Measurements from ENCODE around the gene FTSJ3.
A peak's percentile ranks its signal among the peaks of the same experiment; 100 is the strongest.

Gene FTSJ3

GRCh38 chr17:63841350-63842172, 14.1 kb upstream of the FTSJ3 start:
- Histone ChIP-seq H3K36me3 (ENCODE audit: control insufficient read depth in 2 of 2, insufficient read depth in 1 of 2, low read length in 2 of 2) (peaks cover 6 to 20% of the 10 kb centered on the region in 2 experiments), H3K27ac (ENCODE audit: extremely low read depth, low read depth, low read length) (peak overlapping the region; percentile 97), H3K4me1 (ENCODE audit: control insufficient read depth, insufficient read depth, low read length) (peaks cover 20% of the 10 kb centered on the region), H3K4me3 (ENCODE audit: low read depth, low read length) (peak overlapping the region; percentile 93), H3K9me3 (ENCODE audit: control insufficient read depth, insufficient read depth, low read depth, low read length) (no peaks in the 10 kb centered on the region)
- POLR2A ChIA-PET, result interaction anchor here (0.6 to 6.5 kb wide), 4 partner anchors 12 to 99 kb away, joined by 3 to 65 read pairs (median 8); partner anchors contain the start of genes CCDC47, DDX42, FTSJ3 and PSMC5
- CTCF ChIA-PET, result interaction anchor here (0.7 to 1.8 kb wide), 4 partner anchors 9 to 144 kb away, joined by 3 to 7 read pairs (median 4); no protein-coding TSS in a partner anchor
- TF ChIP-seq, protein P1, sequence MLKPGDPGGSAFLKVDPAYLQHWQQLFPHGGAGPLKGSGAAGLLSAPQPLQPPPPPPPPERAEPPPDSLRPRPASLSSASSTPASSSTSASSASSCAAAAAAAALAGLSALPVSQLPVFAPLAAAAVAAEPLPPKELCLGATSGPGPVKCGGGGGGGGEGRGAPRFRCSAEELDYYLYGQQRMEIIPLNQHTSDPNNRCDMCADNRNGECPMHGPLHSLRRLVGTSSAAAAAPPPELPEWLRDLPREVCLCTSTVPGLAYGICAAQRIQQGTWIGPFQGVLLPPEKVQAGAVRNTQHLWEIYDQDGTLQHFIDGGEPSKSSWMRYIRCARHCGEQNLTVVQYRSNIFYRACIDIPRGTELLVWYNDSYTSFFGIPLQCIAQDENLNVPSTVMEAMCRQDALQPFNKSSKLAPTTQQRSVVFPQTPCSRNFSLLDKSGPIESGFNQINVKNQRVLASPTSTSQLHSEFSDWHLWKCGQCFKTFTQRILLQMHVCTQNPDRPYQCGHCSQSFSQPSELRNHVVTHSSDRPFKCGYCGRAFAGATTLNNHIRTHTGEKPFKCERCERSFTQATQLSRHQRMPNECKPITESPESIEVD (tag by site-specific recombination; IDR thresholded peaks at IDR 0.05), result no peak
- no peak for TF ChIP-seq FEZF1 (tag by site-specific recombination; IDR thresholded peaks at IDR 0.05)
- TF ChIP-seq ZNF221 (tag by site-specific recombination; IDR thresholded peaks at IDR 0.05; ENCODE audit: borderline replicate concordance), result no peak
- 0 out of 2 replicates have a peak, but pooled peaks have one; percentile 13 for TF ChIP-seq ZNF843 (tag by site-specific recombination; IDR thresholded peaks at IDR 0.05)
- no peak for TF ChIP-seq ZNF37A (tag by site-specific recombination; IDR thresholded peaks at IDR 0.05)
- no peak for TF ChIP-seq MZF1 (tag by site-specific recombination; IDR thresholded peaks at IDR 0.05; ENCODE audit: borderline replicate concordance)
- TF ChIP-seq MEIS1 (CRISPR knock-in tag; IDR thresholded peaks at IDR 0.05; ENCODE audit: borderline replicate concordance), result no peak
- TF ChIP-seq, protein P2, sequence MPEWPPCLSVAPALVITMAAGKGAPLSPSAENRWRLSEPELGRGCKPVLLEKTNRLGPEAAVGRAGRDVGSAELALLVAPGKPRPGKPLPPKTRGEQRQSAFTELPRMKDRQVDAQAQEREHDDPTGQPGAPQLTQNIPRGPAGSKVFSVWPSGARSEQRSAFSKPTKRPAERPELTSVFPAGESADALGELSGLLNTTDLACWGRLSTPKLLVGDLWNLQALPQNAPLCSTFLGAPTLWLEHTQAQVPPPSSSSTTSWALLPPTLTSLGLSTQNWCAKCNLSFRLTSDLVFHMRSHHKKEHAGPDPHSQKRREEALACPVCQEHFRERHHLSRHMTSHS (tag by site-specific recombination; IDR thresholded peaks at IDR 0.05), result no peak
- TF ChIP-seq ZNF138 (tag by site-specific recombination; IDR thresholded peaks at IDR 0.05; ENCODE audit: borderline replicate concordance), result no peak
- TF ChIP-seq ZNF174 (tag by site-specific recombination; IDR thresholded peaks at IDR 0.05), result no peak
- no peak for TF ChIP-seq ZNF416 (tag by site-specific recombination; IDR thresholded peaks at IDR 0.05)
- TF ChIP-seq KLF10 (tag by site-specific recombination; IDR thresholded peaks at IDR 0.05), result no peak
- TF ChIP-seq SP7 (tag by site-specific recombination; IDR thresholded peaks at IDR 0.05), result no peak
- no peak for TF ChIP-seq ZBTB49 (tag by site-specific recombination; IDR thresholded peaks at IDR 0.05; ENCODE audit: low read depth)
- TF ChIP-seq ZFP69B (tag by site-specific recombination; IDR thresholded peaks at IDR 0.05), result no peak
- no peak for TF ChIP-seq ZNF510 (tag by site-specific recombination; IDR thresholded peaks at IDR 0.05; ENCODE audit: insufficient replicate concordance)
- TF ChIP-seq ZNF600 (tag by site-specific recombination; IDR thresholded peaks at IDR 0.05), result peak; percentile 57
- peak; percentile 31; the same call in 1 of the 2 replicates for TF ChIP-seq ZXDB (tag by site-specific recombination; IDR thresholded peaks at IDR 0.05)
- no peak for TF ChIP-seq SCRT2 (tag by site-specific recombination; IDR thresholded peaks at IDR 0.05)
- TF ChIP-seq ZNF514 (tag by site-specific recombination; IDR thresholded peaks at IDR 0.05), result no peak
- no peak for TF ChIP-seq HOXC10 (CRISPR knock-in tag; IDR thresholded peaks at IDR 0.05)
- no peak for TF ChIP-seq ZFHX2 (tag by site-specific recombination; conservative IDR thresholded peaks at IDR 0.05)
- TF ChIP-seq ZBTB10 (tag by site-specific recombination; IDR thresholded peaks at IDR 0.05), result 0 out of 2 replicates have a peak, but pooled peaks have one; percentile 23
- peak; percentile 59 for TF ChIP-seq ZNF335 (tag by site-specific recombination; conservative IDR thresholded peaks at IDR 0.05)
- TF ChIP-seq ZNF664 (tag by site-specific recombination; IDR thresholded peaks at IDR 0.05), result no peak
- TF ChIP-seq ZNF211 (tag by site-specific recombination; IDR thresholded peaks at IDR 0.05; ENCODE audit: low read depth), result no peak
- 0 out of 2 replicates have a peak, but pooled peaks have one; percentile 9 for TF ChIP-seq KLF9 (tag by site-specific recombination; IDR thresholded peaks at IDR 0.05; ENCODE audit: low read depth)
- no peak for TF ChIP-seq ZNF747 (tag by site-specific recombination; IDR thresholded peaks at IDR 0.05)
- 0 out of 2 replicates have a peak, but pooled peaks have one; percentile 16 for TF ChIP-seq ZNF449 (tag by site-specific recombination; IDR thresholded peaks at IDR 0.05)

Measured in HEK293 (cell line).